Body of pancreas (tissue), 4 donors: Measurements from ENCODE around the gene PBX2.

Experiments used
- CTCF ChIP-seq, 7 experiments: fragments of 450-650 bp in 4 of 7; fragments of 200-600 bp in 3 of 7; sonication (generic) in 3 of 7; IDR thresholded peaks; one replicate each; pipeline ENCODE4 v1.5.1; 2016 to 2019; ENCODE audit warnings: antibody characterized with exemption in 7 of 7
- POLR2A ChIP-seq, 3 donors: fragments of 450-650 bp; IDR thresholded peaks; one replicate each; pipeline ENCODE4 v1.6.1; 2016; ENCODE audit warnings: antibody characterized with exemption in 3 of 3, mild to moderate bottlenecking in 2 of 3

GRCh38 chr6:32151863-32152768 is 37.9 kb downstream of the PBX2 start, which contains the start of gene PRRT1:
- TF ChIP-seq CTCF (IDR thresholded peaks at IDR 0.05) (no peak), POLR2A (IDR thresholded peaks at IDR 0.05) (no peak)
